Duodenal mucosa (tissue), 2 donors: ENCODE data around the gene FZD10.

Source experiments
- H3K27ac ChIP-seq: one replicate; pipeline ENCODE4 v1.7.0; 2013; ENCODE audit warnings: low read depth, low read length
- H3K27me3 ChIP-seq, 2 donors: one replicate each; pipeline ENCODE4 v1.7.0; 2013; ENCODE audit warnings: low read length in 2 of 2, control low read depth in 1 of 2; ENCODE audit not compliant: insufficient read depth in 2 of 2, control insufficient read depth in 1 of 2
- H3K36me3 ChIP-seq, 2 donors: one replicate each; pipeline ENCODE4 v1.7.0; 2013; ENCODE audit warnings: low read length in 2 of 2, control low read depth in 1 of 2; ENCODE audit not compliant: insufficient read depth in 2 of 2, control insufficient read depth in 1 of 2
- H3K4me1 ChIP-seq, 2 donors: one replicate each; pipeline ENCODE4 v1.7.0; 2013; ENCODE audit warnings: low read length in 2 of 2, control low read depth in 1 of 2; ENCODE audit not compliant: insufficient read depth in 2 of 2, control insufficient read depth in 1 of 2
- H3K4me3 ChIP-seq, 2 donors: one replicate each; pipeline ENCODE4 v1.7.0; 2013; ENCODE audit warnings: low read length in 2 of 2, low read depth in 1 of 2
- H3K9ac ChIP-seq, 2 donors: one replicate each; pipeline ENCODE4 v1.7.0; 2013; ENCODE audit warnings: low read length in 2 of 2, low read depth in 1 of 2
- H3K9me3 ChIP-seq, 2 donors: one replicate each; pipeline ENCODE4 v1.7.0; 2013; ENCODE audit warnings: low read length in 2 of 2, control low read depth in 1 of 2; ENCODE audit not compliant: control insufficient read depth in 1 of 2

FZD10 gene, protein sequence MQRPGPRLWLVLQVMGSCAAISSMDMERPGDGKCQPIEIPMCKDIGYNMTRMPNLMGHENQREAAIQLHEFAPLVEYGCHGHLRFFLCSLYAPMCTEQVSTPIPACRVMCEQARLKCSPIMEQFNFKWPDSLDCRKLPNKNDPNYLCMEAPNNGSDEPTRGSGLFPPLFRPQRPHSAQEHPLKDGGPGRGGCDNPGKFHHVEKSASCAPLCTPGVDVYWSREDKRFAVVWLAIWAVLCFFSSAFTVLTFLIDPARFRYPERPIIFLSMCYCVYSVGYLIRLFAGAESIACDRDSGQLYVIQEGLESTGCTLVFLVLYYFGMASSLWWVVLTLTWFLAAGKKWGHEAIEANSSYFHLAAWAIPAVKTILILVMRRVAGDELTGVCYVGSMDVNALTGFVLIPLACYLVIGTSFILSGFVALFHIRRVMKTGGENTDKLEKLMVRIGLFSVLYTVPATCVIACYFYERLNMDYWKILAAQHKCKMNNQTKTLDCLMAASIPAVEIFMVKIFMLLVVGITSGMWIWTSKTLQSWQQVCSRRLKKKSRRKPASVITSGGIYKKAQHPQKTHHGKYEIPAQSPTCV

DNA sequence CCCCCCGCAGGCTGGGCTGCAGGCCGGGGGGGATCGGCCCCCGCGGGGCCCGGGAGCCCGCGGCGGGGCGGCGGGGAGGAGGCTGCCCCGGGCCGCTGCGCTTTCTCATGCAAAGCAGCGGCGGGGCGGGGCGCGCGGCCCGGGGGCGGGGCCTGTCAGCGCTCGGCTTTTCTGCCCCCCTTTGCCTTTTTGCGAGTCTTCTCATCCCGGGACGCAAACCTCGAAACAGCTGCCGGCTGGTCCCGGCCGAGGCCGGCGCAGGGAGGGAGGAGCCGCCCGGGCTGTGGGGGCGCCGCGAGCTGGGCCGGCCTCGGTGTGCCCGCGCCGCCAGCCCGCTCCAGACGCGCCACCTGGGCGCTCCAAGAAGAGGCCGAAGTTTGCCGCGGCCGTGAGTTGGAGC is at the start of gene FZD10:
FZD10 (plus strand) TSS at position 198 of the 400 bp plus-strand sequence. CDS start 479 bp downstream, outside the sequence.
- Histone ChIP-seq H3K27me3 (peaks cover 26 to 28% of the 10 kb centered on the region in 2 donors), H3K4me3 (peak within 1 kb of the TSS; percentile 8 to 28), H3K9me3 (no peaks in the 10 kb centered on the region), H3K36me3 (no peaks in the 10 kb centered on the region), H3K4me1 (no peaks in the 10 kb centered on the region), H3K27ac (no peak within 1 kb of the TSS), H3K9ac (no peak within 1 kb of the TSS)

DNA sequence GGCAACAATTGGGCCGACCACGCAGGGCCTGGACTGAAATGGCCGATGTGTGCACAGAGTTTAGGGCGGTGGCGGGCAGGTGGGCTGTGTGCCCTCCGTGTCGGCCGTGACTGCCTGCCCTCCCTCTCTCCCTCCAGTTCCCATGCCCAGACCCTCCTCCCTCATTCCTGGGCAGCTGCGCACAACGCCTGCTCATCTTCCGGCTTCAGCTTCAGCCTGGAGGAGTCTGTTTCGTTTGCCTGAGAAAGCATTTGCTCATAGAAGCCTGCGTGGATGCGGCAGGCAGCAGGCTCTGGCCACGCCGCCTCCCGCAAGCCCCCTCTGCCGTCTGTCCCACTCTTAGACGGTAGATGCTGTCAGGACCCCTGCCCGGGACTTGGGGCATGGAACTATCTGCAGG is 47.3 kb upstream of the FZD10 start:
- H3K9ac ChIP-seq: no peak overlapping the region
- H3K27ac ChIP-seq: no peak overlapping the region
- H3K4me3 ChIP-seq: no peak overlapping the region
- no peaks in the 10 kb centered on the region for H3K36me3 ChIP-seq
- no peaks in the 10 kb centered on the region for H3K9me3 ChIP-seq
- H3K4me1 ChIP-seq: no peaks in the 10 kb centered on the region
- H3K27me3 ChIP-seq: no peaks in the 10 kb centered on the region

DNA sequence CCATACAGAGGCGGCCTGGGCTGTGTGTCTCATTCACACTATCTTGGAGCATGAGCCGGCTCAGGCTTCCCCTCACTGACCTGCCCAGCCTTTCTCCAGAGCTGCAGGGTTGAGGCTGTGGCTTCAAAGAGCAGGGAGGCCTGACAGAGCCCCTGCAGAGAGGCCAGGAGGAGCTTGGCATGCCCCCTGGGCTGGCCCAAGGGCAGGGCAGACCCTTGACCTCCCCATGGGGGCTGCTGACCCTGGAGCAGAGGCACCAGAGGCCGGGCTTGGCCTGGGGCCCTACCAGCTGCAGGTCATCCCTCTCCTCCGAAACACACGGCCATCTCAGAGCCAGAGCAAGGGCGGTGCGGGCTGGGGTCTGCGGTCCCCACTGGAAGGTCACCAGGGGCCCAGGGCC is 46.6 kb upstream of the FZD10 start:
- no peaks in the 10 kb centered on the region for H3K36me3 ChIP-seq
- H3K4me1 ChIP-seq: no peaks in the 10 kb centered on the region

DNA sequence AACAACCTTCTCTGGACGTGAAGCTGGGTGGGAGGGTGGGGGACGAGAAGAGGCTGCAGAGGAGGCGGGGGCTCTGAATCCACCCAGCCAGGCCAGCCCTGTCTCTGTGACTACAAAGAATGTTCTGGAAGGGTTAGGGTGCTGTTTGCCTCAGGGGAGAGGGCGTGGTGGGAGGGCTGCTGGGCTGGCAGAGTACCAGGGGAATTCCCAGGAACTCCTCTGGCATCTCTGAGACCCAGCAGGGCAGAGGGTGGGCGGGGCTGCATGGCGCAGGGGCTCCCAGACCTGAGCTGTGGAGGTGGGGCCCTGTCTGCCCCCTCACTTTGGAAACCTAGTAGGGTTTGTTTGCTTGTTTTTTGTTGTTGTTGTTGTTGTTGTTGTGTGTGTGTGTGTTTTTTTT is 45.5 kb upstream of the FZD10 start:
- no peaks in the 10 kb centered on the region for H3K4me1 ChIP-seq

More for the DNA sequence above, 46.6 kb upstream of the FZD10 start:
- Histone ChIP-seq H3K27ac (no peak overlapping the region), H3K4me3 (no peak overlapping the region), H3K9me3 (no peaks in the 10 kb centered on the region), H3K27me3 (no peaks in the 10 kb centered on the region), H3K9ac (no peak overlapping the region)

DNA sequence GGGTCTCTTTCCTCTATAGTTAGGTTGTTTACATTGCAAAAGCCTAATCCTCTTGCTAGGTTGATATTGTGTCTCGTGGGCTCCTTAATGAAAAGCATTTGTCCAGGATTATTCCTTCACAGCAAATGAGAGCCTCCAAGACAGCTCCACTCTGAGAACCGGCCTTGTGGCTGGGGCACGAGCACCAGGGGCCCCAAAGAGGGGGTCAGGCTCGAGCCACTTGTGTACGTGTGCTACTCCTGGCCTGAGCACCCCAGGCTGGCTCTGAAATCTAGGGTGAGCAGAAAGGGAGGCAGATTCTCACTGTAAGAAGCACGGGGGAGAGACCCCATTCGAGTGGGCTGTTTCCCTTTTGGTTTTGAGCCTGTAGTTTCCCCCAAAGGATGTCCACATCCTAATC is 45.0 kb upstream of the FZD10 start:
- Histone ChIP-seq H3K9ac (no peak overlapping the region), H3K36me3 (no peaks in the 10 kb centered on the region), H3K4me3 (no peak overlapping the region), H3K27ac (no peak overlapping the region), H3K27me3 (no peaks in the 10 kb centered on the region), H3K9me3 (no peaks in the 10 kb centered on the region), H3K4me1 (no peaks in the 10 kb centered on the region)

More for the DNA sequence above, 45.5 kb upstream of the FZD10 start:
- no peaks in the 10 kb centered on the region for H3K27me3 ChIP-seq
- H3K4me3 ChIP-seq: no peak overlapping the region
- H3K9me3 ChIP-seq: no peaks in the 10 kb centered on the region
- no peak overlapping the region for H3K27ac ChIP-seq
- no peak overlapping the region for H3K9ac ChIP-seq
- no peaks in the 10 kb centered on the region for H3K36me3 ChIP-seq

DNA sequence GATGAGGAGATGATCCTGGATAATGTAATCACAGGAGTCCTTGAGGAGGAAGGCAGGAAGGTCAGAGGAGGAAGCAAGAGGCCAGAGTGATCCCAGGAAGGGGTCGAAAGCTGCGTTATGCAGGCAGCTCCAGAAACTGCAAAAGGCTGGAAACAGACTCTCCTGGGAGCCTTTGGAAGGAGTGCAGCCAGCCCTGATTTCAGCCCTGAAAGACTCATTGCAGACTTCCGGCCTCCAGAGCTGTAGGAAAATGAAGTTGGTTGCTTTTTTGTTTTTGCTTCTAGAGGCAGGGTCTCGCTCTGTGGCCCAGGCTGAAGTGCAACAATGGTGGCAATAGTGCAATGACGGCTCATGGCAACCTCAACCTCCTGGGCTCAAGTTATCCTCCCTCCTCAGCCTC is 44.6 kb upstream of the FZD10 start:
- H3K9me3 ChIP-seq: no peaks in the 10 kb centered on the region
- H3K4me1 ChIP-seq: no peaks in the 10 kb centered on the region
- no peak overlapping the region for H3K4me3 ChIP-seq
- no peak overlapping the region for H3K27ac ChIP-seq
- H3K36me3 ChIP-seq: no peaks in the 10 kb centered on the region
- no peaks in the 10 kb centered on the region for H3K27me3 ChIP-seq
- no peak overlapping the region for H3K9ac ChIP-seq

DNA sequence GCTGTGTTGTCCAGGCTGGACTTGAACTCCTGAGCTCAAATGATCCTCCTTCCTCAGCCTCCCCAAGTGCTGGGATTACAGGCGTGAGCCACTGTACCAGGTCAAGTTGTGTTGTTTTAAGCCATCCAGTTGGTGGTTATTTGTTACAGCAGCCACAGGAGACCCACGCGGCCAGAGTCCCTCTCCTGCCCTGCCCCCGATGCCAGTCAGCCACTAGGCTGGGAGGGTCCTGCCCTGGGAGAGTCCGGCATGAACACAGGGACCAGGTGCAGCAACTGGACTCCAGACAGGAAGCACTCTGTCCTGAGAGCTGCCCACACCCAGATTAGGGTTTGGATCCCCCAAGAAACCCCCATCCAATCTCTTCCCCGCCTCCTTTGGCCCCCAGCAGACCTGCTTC is 44.1 kb upstream of the FZD10 start:
- no peak overlapping the region for H3K9ac ChIP-seq
- no peak overlapping the region for H3K27ac ChIP-seq
- H3K9me3 ChIP-seq: no peaks in the 10 kb centered on the region
- H3K27me3 ChIP-seq: no peaks in the 10 kb centered on the region
- H3K4me3 ChIP-seq: no peak overlapping the region
- H3K36me3 ChIP-seq: no peaks in the 10 kb centered on the region
- H3K4me1 ChIP-seq: no peaks in the 10 kb centered on the region

DNA sequence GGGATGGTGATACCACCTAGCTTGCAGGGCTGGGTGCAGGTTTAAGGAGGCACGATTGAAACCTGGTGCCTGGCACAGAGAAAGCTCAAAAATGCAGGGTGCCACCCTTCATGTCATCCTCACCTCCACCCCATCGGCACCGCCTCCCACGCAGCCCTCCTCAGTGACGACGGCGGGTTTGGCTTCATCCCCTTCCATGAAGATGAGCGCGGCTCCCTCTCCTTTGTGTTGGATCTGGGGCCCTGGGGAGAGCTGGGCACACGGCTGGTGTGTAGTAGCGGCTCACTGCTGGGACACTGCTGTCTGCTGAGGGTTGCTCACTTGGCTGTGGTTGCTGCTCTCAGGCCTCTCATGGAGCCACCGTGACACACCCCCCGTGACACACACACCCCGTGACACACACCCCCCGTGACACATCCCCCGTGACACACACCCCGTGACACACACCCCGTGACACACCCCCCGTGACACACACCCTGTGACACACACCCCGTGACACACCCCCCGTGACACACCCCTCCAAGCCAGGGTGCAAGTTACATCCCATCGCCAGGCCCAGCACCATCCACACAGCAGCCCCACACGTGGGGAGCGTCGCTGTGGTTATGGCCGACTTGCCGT is 42.9 kb upstream of the FZD10 start:
- Histone ChIP-seq H3K27ac (no peak overlapping the region), H3K36me3 (no peaks in the 10 kb centered on the region), H3K4me3 (no peak overlapping the region), H3K9ac (no peak overlapping the region), H3K27me3 (no peaks in the 10 kb centered on the region), H3K4me1 (no peaks in the 10 kb centered on the region), H3K9me3 (no peaks in the 10 kb centered on the region)

DNA sequence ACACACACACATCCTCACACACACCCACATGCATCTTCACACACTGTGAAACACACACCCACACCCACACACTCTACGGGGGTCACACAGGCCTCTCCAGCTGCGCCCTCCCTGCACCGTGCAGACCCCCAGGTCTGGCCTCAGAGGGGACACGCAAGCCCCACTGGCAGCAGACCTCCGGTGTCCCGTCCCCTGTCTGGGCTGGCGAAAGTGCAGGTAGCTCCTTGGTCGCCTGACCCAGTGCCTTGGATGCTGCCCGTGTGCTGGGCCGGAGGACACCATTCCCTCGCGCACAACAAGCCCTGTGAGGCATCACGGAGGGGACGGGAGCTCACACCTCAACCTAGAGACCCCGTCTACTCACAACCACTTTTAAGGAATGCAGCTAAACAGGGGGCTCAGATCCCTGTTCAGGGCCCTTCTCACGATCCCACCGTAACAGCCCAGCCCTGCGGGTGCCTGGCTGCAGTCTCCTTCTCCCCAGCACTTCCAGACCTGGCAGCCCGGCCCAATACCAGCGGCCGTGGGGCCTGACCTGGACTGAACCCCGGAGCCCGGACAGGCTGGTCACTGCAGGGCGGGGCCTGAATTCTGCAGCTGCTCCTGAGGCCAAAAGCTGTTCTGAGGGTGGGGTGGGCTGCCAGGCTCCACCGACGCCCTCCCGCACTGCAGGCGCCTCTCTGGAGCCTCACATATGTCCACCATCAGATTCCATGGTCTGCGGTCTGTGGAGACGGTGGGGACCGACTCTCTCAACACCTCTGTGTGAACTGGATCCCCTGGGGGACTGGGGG is 42.1 kb upstream of the FZD10 start:
- Histone ChIP-seq H3K9me3 (no peaks in the 10 kb centered on the region), H3K9ac (no peak overlapping the region), H3K4me1 (no peaks in the 10 kb centered on the region), H3K27ac (no peak overlapping the region), H3K4me3 (no peak overlapping the region), H3K36me3 (no peaks in the 10 kb centered on the region), H3K27me3 (no peaks in the 10 kb centered on the region)
